NCI-H1048 (cell line): ENCODE data around the gene CDK11A.
"Not testable (repeated sequence)": the region's sequence is repeated elsewhere in the genome, so short reads cannot be mapped to it uniquely, and the experiment has no call there.

ENCODE experiments used
- DNase-seq: peaks from one replicate; lab custom pipeline; 2025; lab: John Stamatoyannopoulos, UW

Gene CDK11A

GRCh38 chr1:1683104-1683905, 40.9 kb downstream of the CDK11A start:
- no peak for DNase-seq

GRCh38 chr1:1680912-1681273, 43.3 kb downstream of the CDK11A start:
- no peak for DNase-seq

- no peak for DNase-seq
Measured at GRCh38 chr1:1680031-1680911, 43.9 kb downstream of the CDK11A start.

- no peak for DNase-seq
Measured at GRCh38 chr1:1678581-1679380, 45.4 kb downstream of the CDK11A start.

- DNase-seq = no peak
Measured at GRCh38 chr1:1677718-1678580, 46.2 kb downstream of the CDK11A start.

GRCh38 chr1:1676087-1676486, 48.1 kb downstream of the CDK11A start:
- not testable (repeated sequence) for DNase-seq

GRCh38 chr1:1675218-1675617, 48.9 kb downstream of the CDK11A start:
- not testable (repeated sequence) for DNase-seq

GRCh38 chr1:1674806-1675205, 49.4 kb downstream of the CDK11A start:
- not testable (repeated sequence) for DNase-seq

GRCh38 chr1:1672181-1672965, 51.8 kb downstream of the CDK11A start:
- no peak for DNase-seq

GRCh38 chr1:1671365-1672119, 52.6 kb downstream of the CDK11A start:
- no peak for DNase-seq

GRCh38 chr1:1670866-1671265, 53.3 kb downstream of the CDK11A start:
- DNase-seq = no peak

- no peak for DNase-seq
Measured at GRCh38 chr1:1669468-1670440, 54.4 kb downstream of the CDK11A start.

GRCh38 chr1:1666526-1666925, 57.6 kb downstream of the CDK11A start:
- no peak for DNase-seq

- DNase-seq = no peak
Measured at GRCh38 chr1:1665815-1666251, 58.3 kb downstream of the CDK11A start.

- no peak for DNase-seq
Measured at GRCh38 chr1:1664941-1665814, 59.0 kb downstream of the CDK11A start.

- DNase-seq = not testable (repeated sequence)
Measured at GRCh38 chr1:1664318-1664717, 59.8 kb downstream of the CDK11A start.

- DNase-seq = not testable (repeated sequence)
Measured at GRCh38 chr1:1662830-1663560, 61.2 kb downstream of the CDK11A start.
